PC-9 (cell line): ENCODE measurements around the gene DFFB.

Experiments
- EZH2 ChIP-seq: fragments of 200-600 bp; sonication (generic); IDR thresholded peaks from 2 replicates; pipeline ENCODE4 v1.8.0; 2017; ENCODE audit warnings: antibody characterized with exemption, low read depth
- TF ChIP-seq, protein P1 (sequence below): fragments of 200-600 bp; sonication (generic); conservative IDR thresholded peaks from 2 replicates; pipeline ENCODE4 v1.6.1; 2017; ENCODE audit warnings: mixed run types, antibody characterized with exemption, mild to moderate bottlenecking, moderate library complexity

DNA sequence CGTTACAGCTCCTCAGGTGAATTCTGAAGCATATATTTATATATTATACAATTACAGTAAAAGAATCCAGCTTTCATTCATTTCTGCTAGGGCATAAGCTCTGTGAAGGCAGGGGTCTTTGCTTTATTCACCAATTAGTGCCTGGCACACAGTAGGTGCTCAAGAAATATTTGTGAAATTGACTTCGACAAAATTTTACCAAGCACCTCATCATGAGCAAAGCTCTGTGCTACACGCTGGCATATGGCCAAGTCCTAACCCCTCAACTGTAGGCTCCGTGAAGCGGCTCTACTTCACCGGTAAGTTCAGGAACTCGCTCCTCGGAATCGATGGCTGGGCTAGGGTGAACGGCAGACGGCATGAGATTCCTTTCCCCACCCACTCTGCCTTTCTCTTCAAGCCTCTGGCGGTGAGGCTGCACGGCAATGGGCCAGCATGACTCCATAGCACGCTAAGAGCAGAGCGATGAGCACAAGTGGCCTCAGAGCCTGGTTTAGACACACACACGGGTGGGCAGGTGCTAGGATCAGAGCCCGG, 34.1 kb downstream of the DFFB start:
- TF ChIP-seq, protein P1, sequence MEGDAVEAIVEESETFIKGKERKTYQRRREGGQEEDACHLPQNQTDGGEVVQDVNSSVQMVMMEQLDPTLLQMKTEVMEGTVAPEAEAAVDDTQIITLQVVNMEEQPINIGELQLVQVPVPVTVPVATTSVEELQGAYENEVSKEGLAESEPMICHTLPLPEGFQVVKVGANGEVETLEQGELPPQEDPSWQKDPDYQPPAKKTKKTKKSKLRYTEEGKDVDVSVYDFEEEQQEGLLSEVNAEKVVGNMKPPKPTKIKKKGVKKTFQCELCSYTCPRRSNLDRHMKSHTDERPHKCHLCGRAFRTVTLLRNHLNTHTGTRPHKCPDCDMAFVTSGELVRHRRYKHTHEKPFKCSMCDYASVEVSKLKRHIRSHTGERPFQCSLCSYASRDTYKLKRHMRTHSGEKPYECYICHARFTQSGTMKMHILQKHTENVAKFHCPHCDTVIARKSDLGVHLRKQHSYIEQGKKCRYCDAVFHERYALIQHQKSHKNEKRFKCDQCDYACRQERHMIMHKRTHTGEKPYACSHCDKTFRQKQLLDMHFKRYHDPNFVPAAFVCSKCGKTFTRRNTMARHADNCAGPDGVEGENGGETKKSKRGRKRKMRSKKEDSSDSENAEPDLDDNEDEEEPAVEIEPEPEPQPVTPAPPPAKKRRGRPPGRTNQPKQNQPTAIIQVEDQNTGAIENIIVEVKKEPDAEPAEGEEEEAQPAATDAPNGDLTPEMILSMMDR = no peak
- TF ChIP-seq EZH2 = no peak
